Measurements from ENCODE around the gene PPM1N. TPM values are rescaled to one million over a fixed set of nuclear protein-coding genes. Genes with fewer than 3 reads are reported as not detected.
A peak's percentile ranks its signal among the peaks of the same experiment; 100 is the strongest.

Gene PPM1N
- total and polyA plus RNA-seq, 8 donors, result 0.92 to 5.2 (median 1.9) TPM; not detected in 3

GRCh38 chr19:45468803-45469131, 29.5 kb upstream of the PPM1N start:
- DNase-seq, result peak in 1 of 2 donors; percentile 41
- 0% methylated on average over 15 to 19 of the region's 19 CpGs for WGBS, 5 donors
- peak overlapping the region; percentile 93 to 99 (median 96) for H3K27ac ChIP-seq

GRCh38 chr19:45469132-45469944, 28.9 kb upstream of the PPM1N start:
- intact Hi-C loops (cut with DNase I; ENCODE audit: low total_unique reads), result no loop called here
- Histone ChIP-seq H3K36me3 (peaks cover 0 to 33% (median 0%) of the 10 kb centered on the region in 4 donors), H3K9me3 (no peaks in the 10 kb centered on the region), H3K4me1 (peaks cover 22 to 52% (median 41%) of the 10 kb centered on the region in 4 donors), H3K4me3 (peak overlapping the region; percentile 56 to 78 (median 70)), H3K27ac (peak overlapping the region; percentile 93 to 99 (median 96)), H3K27me3 (peaks cover 0 to 34% (median 23%) of the 10 kb centered on the region in 3 donors)
- DNase-seq, result peak; percentile 95 to 98
- TF ChIP-seq CTCF (IDR thresholded peaks at IDR 0.05), result peak in 1 of 7 experiments; percentile 6
- TF ChIP-seq EP300 (IDR thresholded peaks at IDR 0.05), result peak; percentile 95
- peak; percentile 72 to 93 (median 91) for TF ChIP-seq POLR2AphosphoS5 (IDR thresholded peaks at IDR 0.05)
- peak in 1 of 4 donors; percentile 28 for TF ChIP-seq POLR2A (IDR thresholded peaks at IDR 0.05)
- WGBS, 5 donors, result 0 to 1% (median 0%) methylated on average over 46 to 66 of the region's 66 CpGs

More at GRCh38 chr19:45468803-45469131, 29.5 kb upstream of the PPM1N start:
- TF ChIP-seq POLR2A (IDR thresholded peaks at IDR 0.05), result no peak
- no peak for TF ChIP-seq CTCF (IDR thresholded peaks at IDR 0.05)
- no peak for TF ChIP-seq EP300 (IDR thresholded peaks at IDR 0.05)
- Histone ChIP-seq H3K4me1 (peaks cover 22 to 52% (median 41%) of the 10 kb centered on the region in 4 donors), H3K27me3 (peaks cover 0 to 28% (median 20%) of the 10 kb centered on the region in 3 donors), H3K36me3 (peaks cover 0 to 33% (median 0%) of the 10 kb centered on the region in 4 donors), H3K4me3 (peak overlapping the region; percentile 56 to 78 (median 70)), H3K9me3 (no peaks in the 10 kb centered on the region)
- intact Hi-C loops (cut with DNase I; ENCODE audit: low total_unique reads), result no loop called here

GRCh38 chr19:45469945-45470761, 28.1 kb upstream of the PPM1N start:
- Histone ChIP-seq H3K27me3 (peaks cover 0 to 41% (median 23%) of the 10 kb centered on the region in 3 donors), H3K4me3 (peak overlapping the region; percentile 56 to 78 (median 70)), H3K9me3 (no peaks in the 10 kb centered on the region), H3K4me1 (peaks cover 22 to 52% (median 41%) of the 10 kb centered on the region in 4 donors), H3K36me3 (peaks cover 0 to 33% (median 0%) of the 10 kb centered on the region in 4 donors), H3K27ac (peak overlapping the region; percentile 93 to 99 (median 96))
- TF ChIP-seq CTCF (IDR thresholded peaks at IDR 0.05) (no peak), POLR2AphosphoS5 (IDR thresholded peaks at IDR 0.05) (peak in 1 of 3 donors; percentile 17), EP300 (IDR thresholded peaks at IDR 0.05) (no peak), POLR2A (IDR thresholded peaks at IDR 0.05) (peak in 1 of 4 donors; percentile 19)
- WGBS, 5 donors, result 18 to 40% (median 38%) methylated on average over 21 to 33 of the region's 33 CpGs
- intact Hi-C loops (cut with DNase I; ENCODE audit: low total_unique reads), result no loop called here
- peak in 1 of 2 donors; percentile 71 for DNase-seq

- 92 to 94% (median 93%) methylated on average over 12 to 15 of the region's 15 CpGs for WGBS, 5 donors
- no peaks in the 10 kb centered on the region for H3K9me3 ChIP-seq
- DNase-seq, result no peak
- peaks cover 0 to 33% (median 0%) of the 10 kb centered on the region in 4 donors for H3K36me3 ChIP-seq
- TF ChIP-seq CTCF (IDR thresholded peaks at IDR 0.05) (no peak), POLR2AphosphoS5 (IDR thresholded peaks at IDR 0.05) (no peak)
- intact Hi-C loops (cut with DNase I; ENCODE audit: low total_unique reads), result no loop called here
- H3K4me1 ChIP-seq, result peaks cover 22 to 52% (median 41%) of the 10 kb centered on the region in 4 donors
- peaks cover 0 to 41% (median 23%) of the 10 kb centered on the region in 3 donors for H3K27me3 ChIP-seq
- peak overlapping the region in 1 of 5 donors; percentile 93 for H3K27ac ChIP-seq
- H3K4me3 ChIP-seq, result peak overlapping the region in 1 of 4 donors; percentile 78
Measured at GRCh38 chr19:45470762-45471081, 27.5 kb upstream of the PPM1N start.

Data from stomach (tissue), 9 donors.